Neural crest cell (in vitro differentiated cells): ENCODE results near the gene UBE2L3. TPM values are rescaled to one million over a fixed set of nuclear protein-coding genes. Genes with fewer than 3 reads are reported as not detected.
"Not testable (repeated sequence)": the region's sequence is repeated elsewhere in the genome, so short reads cannot be mapped to it uniquely, and the experiment has no call there.

Experiments used
- DNase-seq: peaks from one replicate; pipeline ENCODE4 v3.0.0; 2021; ENCODE audit warnings: low read depth, mixed read lengths, low spot score
- H3K27ac Mint-ChIP-seq: one replicate; pipeline ENCODE4 v1.8.0; 2021; ENCODE audit warnings: mild to moderate bottlenecking, mixed read lengths; ENCODE audit not compliant: unreplicated experiment
- H3K27me3 Mint-ChIP-seq: 2 replicates; pipeline ENCODE4 v1.8.0; 2021; ENCODE audit warnings: low read depth, mild to moderate bottlenecking, mixed read lengths
- H3K36me3 Mint-ChIP-seq: 2 replicates; pipeline ENCODE4 v1.8.0; 2021; ENCODE audit warnings: low read depth, mild to moderate bottlenecking, mixed read lengths
- H3K4me1 Mint-ChIP-seq: 2 replicates; pipeline ENCODE4 v1.8.0; 2021; ENCODE audit warnings: mixed read lengths
- H3K4me3 Mint-ChIP-seq: one replicate; pipeline ENCODE4 v1.8.0; 2021; ENCODE audit warnings: mild to moderate bottlenecking, mixed read lengths
- H3K9me3 Mint-ChIP-seq: 2 replicates; pipeline ENCODE4 v1.8.0; 2021; ENCODE audit warnings: mixed read lengths
- total RNA-seq: library from RNA; stranded (reverse); gene quantifications from 2 replicates; pipeline ENCODE4 v1.2.1, GENCODE V29; 2021
- TF ChIP-seq, protein P1 (sequence below): fragments of 200-600 bp; sonication (generic); conservative IDR thresholded peaks from 2 replicates; pipeline ENCODE4 v1.5.0; 2021; ENCODE audit warnings: antibody characterized with exemption, mild to moderate bottlenecking

Gene UBE2L3
- total RNA-seq, 1 donor from 2014 or later: 76.9 TPM

- not testable (repeated sequence) for H3K4me3 Mint-ChIP-seq, H3K9me3 Mint-ChIP-seq, H3K4me1 Mint-ChIP-seq, DNase-seq, H3K36me3 Mint-ChIP-seq, H3K27ac Mint-ChIP-seq, H3K27me3 Mint-ChIP-seq
These were observed 8.0 kb upstream of the UBE2L3 start for GRCh38 chr22:21559345-21560125.

DNA sequence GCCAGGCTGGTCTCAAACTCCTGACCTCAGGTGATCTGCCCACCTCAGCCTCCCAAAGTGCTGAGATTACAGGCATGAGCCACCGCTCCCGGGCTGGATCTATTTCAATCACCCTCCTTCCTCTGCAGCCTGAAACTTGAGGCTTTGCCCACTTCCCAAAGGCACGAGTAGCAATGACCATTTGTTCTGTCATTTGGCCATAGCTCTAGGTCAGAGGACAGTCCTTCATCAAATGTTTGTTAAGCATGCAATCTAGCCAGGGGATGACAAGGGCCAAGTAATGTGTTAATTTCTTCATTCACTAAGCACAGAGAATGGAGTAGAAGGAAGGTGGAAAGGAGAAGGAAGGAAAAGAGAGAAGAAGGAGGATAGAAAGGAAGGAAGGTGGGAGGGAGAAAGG, 6.9 kb upstream of the UBE2L3 start:
- H3K27me3 Mint-ChIP-seq, H3K4me1 Mint-ChIP-seq, H3K4me3 Mint-ChIP-seq: not testable (repeated sequence)

GRCh38 chr22:21563912-21564311, 3.6 kb upstream of the UBE2L3 start:
- peak overlapping the region; percentile 52 for H3K4me3 Mint-ChIP-seq

More for the DNA sequence above, 6.9 kb upstream of the UBE2L3 start:
- not testable (repeated sequence) for H3K36me3 Mint-ChIP-seq, H3K9me3 Mint-ChIP-seq, DNase-seq, H3K27ac Mint-ChIP-seq

DNA sequence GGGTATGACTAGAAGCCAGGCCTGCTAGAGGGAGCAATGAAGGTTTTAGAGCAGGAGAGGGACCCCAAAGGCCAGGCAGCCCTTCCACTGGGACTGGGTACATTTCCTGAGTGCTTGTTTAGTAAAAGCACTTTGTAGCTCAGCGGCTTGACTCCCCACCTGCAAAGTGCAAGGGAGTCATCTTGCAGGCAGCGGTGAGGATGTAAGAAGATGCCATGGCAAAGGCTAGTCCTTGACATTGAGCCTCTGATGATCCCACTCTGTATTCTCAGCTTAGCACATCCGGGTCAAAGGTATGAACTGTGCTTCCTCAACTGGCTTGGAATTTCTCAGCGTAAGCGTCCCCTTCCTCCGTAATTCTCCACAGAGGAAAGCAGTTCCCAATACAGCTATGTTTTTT, 3.1 kb upstream of the UBE2L3 start:
- H3K9me3 Mint-ChIP-seq: no peaks in the 10 kb centered on the region
- H3K27me3 Mint-ChIP-seq: peaks cover 6% of the 10 kb centered on the region
- no peaks in the 10 kb centered on the region for H3K36me3 Mint-ChIP-seq
- H3K4me3 Mint-ChIP-seq: peak overlapping the region; percentile 52
- H3K4me1 Mint-ChIP-seq: peaks cover 13% of the 10 kb centered on the region
- H3K27ac Mint-ChIP-seq: no peak overlapping the region
- no peak for DNase-seq
- TF ChIP-seq, protein P1, sequence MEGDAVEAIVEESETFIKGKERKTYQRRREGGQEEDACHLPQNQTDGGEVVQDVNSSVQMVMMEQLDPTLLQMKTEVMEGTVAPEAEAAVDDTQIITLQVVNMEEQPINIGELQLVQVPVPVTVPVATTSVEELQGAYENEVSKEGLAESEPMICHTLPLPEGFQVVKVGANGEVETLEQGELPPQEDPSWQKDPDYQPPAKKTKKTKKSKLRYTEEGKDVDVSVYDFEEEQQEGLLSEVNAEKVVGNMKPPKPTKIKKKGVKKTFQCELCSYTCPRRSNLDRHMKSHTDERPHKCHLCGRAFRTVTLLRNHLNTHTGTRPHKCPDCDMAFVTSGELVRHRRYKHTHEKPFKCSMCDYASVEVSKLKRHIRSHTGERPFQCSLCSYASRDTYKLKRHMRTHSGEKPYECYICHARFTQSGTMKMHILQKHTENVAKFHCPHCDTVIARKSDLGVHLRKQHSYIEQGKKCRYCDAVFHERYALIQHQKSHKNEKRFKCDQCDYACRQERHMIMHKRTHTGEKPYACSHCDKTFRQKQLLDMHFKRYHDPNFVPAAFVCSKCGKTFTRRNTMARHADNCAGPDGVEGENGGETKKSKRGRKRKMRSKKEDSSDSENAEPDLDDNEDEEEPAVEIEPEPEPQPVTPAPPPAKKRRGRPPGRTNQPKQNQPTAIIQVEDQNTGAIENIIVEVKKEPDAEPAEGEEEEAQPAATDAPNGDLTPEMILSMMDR: no peak

More at GRCh38 chr22:21563912-21564311, 3.6 kb upstream of the UBE2L3 start:
- no peak for DNase-seq
- H3K9me3 Mint-ChIP-seq: no peaks in the 10 kb centered on the region
- H3K36me3 Mint-ChIP-seq: no peaks in the 10 kb centered on the region
- H3K27ac Mint-ChIP-seq: no peak overlapping the region
- peaks cover 8% of the 10 kb centered on the region for H3K4me1 Mint-ChIP-seq
- peaks cover 6% of the 10 kb centered on the region for H3K27me3 Mint-ChIP-seq
- TF ChIP-seq, protein P1: no peak

GRCh38 chr22:21568347-21569075, 997 bp downstream of the UBE2L3 start:
- H3K4me3 Mint-ChIP-seq: peak overlapping the region; percentile 95
- no peaks in the 10 kb centered on the region for H3K27me3 Mint-ChIP-seq
- H3K36me3 Mint-ChIP-seq: no peaks in the 10 kb centered on the region
- TF ChIP-seq, protein P1: no peak
- H3K4me1 Mint-ChIP-seq: peaks cover 40% of the 10 kb centered on the region
- DNase-seq: peak; percentile 25
- H3K9me3 Mint-ChIP-seq: no peaks in the 10 kb centered on the region
- peak overlapping the region; percentile 98 for H3K27ac Mint-ChIP-seq

DNA sequence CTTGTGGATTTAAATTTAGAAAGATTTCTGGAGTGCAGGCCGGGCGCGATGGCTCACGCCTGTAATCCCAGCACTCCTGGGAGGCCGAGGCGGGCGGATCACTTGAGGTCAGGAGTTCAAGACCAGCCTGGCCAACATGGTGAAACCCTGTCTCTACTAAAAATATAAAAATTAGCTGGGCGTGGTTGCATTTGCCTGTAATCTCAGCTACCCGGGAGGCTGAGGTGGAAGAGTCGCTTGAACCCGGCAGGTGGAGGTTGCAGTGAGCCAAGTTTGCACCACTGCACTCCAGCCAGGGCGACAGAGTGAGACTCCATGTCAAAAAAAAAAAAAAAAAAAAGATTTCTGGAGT, 1.5 kb downstream of the UBE2L3 start:
- H3K27me3 Mint-ChIP-seq, H3K27ac Mint-ChIP-seq, H3K9me3 Mint-ChIP-seq, H3K36me3 Mint-ChIP-seq, DNase-seq: not testable (repeated sequence)
- peaks cover 41% of the 10 kb centered on the region for H3K4me1 Mint-ChIP-seq
- H3K4me3 Mint-ChIP-seq: peak overlapping the region; percentile 95
